DND-41 (cell line): Measurements from ENCODE around the gene CSNK1E.

Source experiments
- ATAC-seq: fragments of 200-7000 bp; cut with Tn5 transposase; 3 replicates; pipeline ENCODE4 v1.9.1; 2021; ENCODE audit warnings: low read depth; ENCODE audit not compliant: insufficient read depth
- DNase-seq: peaks from one replicate; pipeline ENCODE4 v3.0.0-alpha.2; 2020
- H2AFZ ChIP-seq: 2 replicates; pipeline ENCODE4 v1.6.0; 2012; ENCODE audit warnings: low read depth, low read length
- H3K27ac ChIP-seq: 2 replicates; pipeline ENCODE4 v1.5.1; 2012; ENCODE audit warnings: low read length, inconsistent platforms
- H3K27me3 ChIP-seq: fragments of 200-600 bp; sonication (generic); 2 replicates; pipeline ENCODE4 v1.6.0; 2012; ENCODE audit warnings: low read length, mild to moderate bottlenecking, inconsistent platforms; ENCODE audit not compliant: insufficient read depth, poor library complexity
- H3K36me3 ChIP-seq: 2 replicates; pipeline ENCODE4 v1.5.1; 2012; ENCODE audit warnings: low read length, inconsistent platforms; ENCODE audit not compliant: insufficient read depth
- H3K4me1 ChIP-seq: 2 replicates; pipeline ENCODE4 v1.5.1; 2012; ENCODE audit warnings: mild to moderate bottlenecking, low read length; ENCODE audit not compliant: insufficient read depth
- H3K4me2 ChIP-seq: 2 replicates; pipeline ENCODE4 v1.6.0; 2012; ENCODE audit warnings: mild to moderate bottlenecking, moderate library complexity, low read length, inconsistent platforms; ENCODE audit not compliant: insufficient read depth
- H3K4me3 ChIP-seq, 2 experiments: fragments of 200-600 bp in 1 of 2; shearing (Covaris generic) in 1 of 2; 2 replicates each; pipeline ENCODE4 v1.5.1; 2012 to 2016; ENCODE audit warnings: inconsistent platforms in 2 of 2, low read length in 2 of 2, mild to moderate bottlenecking in 2 of 2, low read depth in 1 of 2, moderate library complexity in 1 of 2
- H3K79me2 ChIP-seq: 2 replicates; pipeline ENCODE4 v1.6.0; 2012; ENCODE audit warnings: low read length, inconsistent platforms; ENCODE audit not compliant: insufficient read depth
- H3K9ac ChIP-seq: 2 replicates; pipeline ENCODE4 v1.6.0; 2012; ENCODE audit warnings: low read depth, mild to moderate bottlenecking, inconsistent platforms, low read length, moderate library complexity
- H3K9me3 ChIP-seq: 2 replicates; pipeline ENCODE4 v1.5.1; 2012; ENCODE audit warnings: low read length, moderate library complexity, mild to moderate bottlenecking, inconsistent platforms; ENCODE audit not compliant: insufficient read depth, severe bottlenecking
- H4K20me1 ChIP-seq: 2 replicates; pipeline ENCODE4 v1.6.0; 2012; ENCODE audit warnings: low read length; ENCODE audit not compliant: insufficient read depth
- CTCF ChIP-seq: IDR thresholded peaks from 2 replicates; pipeline ENCODE4 v1.5.1; 2012; ENCODE audit warnings: borderline replicate concordance, low read length, moderate library complexity, mild to moderate bottlenecking; ENCODE audit not compliant: poor library complexity, severe bottlenecking; ENCODE audit errors: extremely low read depth
- EZH2 ChIP-seq: IDR thresholded peaks from 3 replicates; pipeline ENCODE4 v1.6.1; 2012; ENCODE audit warnings: borderline replicate concordance, low read depth, mild to moderate bottlenecking, moderate library complexity, low read length, inconsistent platforms; ENCODE audit not compliant: severe bottlenecking

Gene CSNK1E

GRCh38 chr22:38259370-38259769 is 57.9 kb downstream of the CSNK1E start:
- no peak overlapping the region for H3K9ac ChIP-seq
- H3K27me3 ChIP-seq: no peaks in the 10 kb centered on the region
- H3K4me2 ChIP-seq: no peak overlapping the region
- H4K20me1 ChIP-seq: peaks cover 21% of the 10 kb centered on the region; the same call in 1 of the 2 replicates
- H3K4me1 ChIP-seq: no peaks in the 10 kb centered on the region
- H2AFZ ChIP-seq: no peak overlapping the region
- DNase-seq (no peak), ATAC-seq (no peak)
- no peak overlapping the region for H3K4me3 ChIP-seq
- no peak for TF ChIP-seq EZH2
- no peak for TF ChIP-seq CTCF
- H3K79me2 ChIP-seq: peaks cover 13% of the 10 kb centered on the region; the same call in 1 of the 2 replicates
- H3K27ac ChIP-seq: no peak overlapping the region
- H3K36me3 ChIP-seq: no peaks in the 10 kb centered on the region
- no peaks in the 10 kb centered on the region for H3K9me3 ChIP-seq

- TF ChIP-seq CTCF: no peak
- TF ChIP-seq EZH2: no peak
- H4K20me1 ChIP-seq: peaks cover 17% of the 10 kb centered on the region; the same call in 1 of the 2 replicates
- H3K4me2 ChIP-seq: no peak overlapping the region
- no peaks in the 10 kb centered on the region for H3K4me1 ChIP-seq
- no peak overlapping the region for H3K9ac ChIP-seq
- H3K27me3 ChIP-seq: no peaks in the 10 kb centered on the region
- peaks cover 10% of the 10 kb centered on the region; the same call in 1 of the 2 replicates for H3K79me2 ChIP-seq
- H2AFZ ChIP-seq: no peak overlapping the region
- no peaks in the 10 kb centered on the region for H3K9me3 ChIP-seq
- H3K4me3 ChIP-seq: no peak overlapping the region
- no peaks in the 10 kb centered on the region for H3K36me3 ChIP-seq
- no peak overlapping the region for H3K27ac ChIP-seq
- ATAC-seq: no peak
- no peak for DNase-seq
Measured at GRCh38 chr22:38258895-38259294, 58.3 kb downstream of the CSNK1E start.

- Histone ChIP-seq H3K79me2 (peaks cover 10% of the 10 kb centered on the region; the same call in 1 of the 2 replicates), H3K27me3 (no peaks in the 10 kb centered on the region), H3K4me1 (no peaks in the 10 kb centered on the region), H2AFZ (no peak overlapping the region), H3K9ac (no peak overlapping the region), H3K9me3 (no peaks in the 10 kb centered on the region), H4K20me1 (peaks cover 17% of the 10 kb centered on the region; the same call in 1 of the 2 replicates), H3K36me3 (no peaks in the 10 kb centered on the region), H3K4me2 (no peak overlapping the region), H3K27ac (no peak overlapping the region), H3K4me3 (no peak overlapping the region)
- TF ChIP-seq EZH2 (no peak), CTCF (no peak)
- DNase-seq (no peak), ATAC-seq (no peak)
Measured at GRCh38 chr22:38257650-38258250, 59.5 kb downstream of the CSNK1E start.
